ENCODE measurements around the gene MAPK12. TPM values are rescaled to one million over a fixed set of nuclear protein-coding genes. Genes with fewer than 3 reads are reported as not detected.

The MAPK12 gene
- polyA plus RNA-seq, 4 donors: 0.45 to 7.1 (median 3.6) TPM

DNA sequence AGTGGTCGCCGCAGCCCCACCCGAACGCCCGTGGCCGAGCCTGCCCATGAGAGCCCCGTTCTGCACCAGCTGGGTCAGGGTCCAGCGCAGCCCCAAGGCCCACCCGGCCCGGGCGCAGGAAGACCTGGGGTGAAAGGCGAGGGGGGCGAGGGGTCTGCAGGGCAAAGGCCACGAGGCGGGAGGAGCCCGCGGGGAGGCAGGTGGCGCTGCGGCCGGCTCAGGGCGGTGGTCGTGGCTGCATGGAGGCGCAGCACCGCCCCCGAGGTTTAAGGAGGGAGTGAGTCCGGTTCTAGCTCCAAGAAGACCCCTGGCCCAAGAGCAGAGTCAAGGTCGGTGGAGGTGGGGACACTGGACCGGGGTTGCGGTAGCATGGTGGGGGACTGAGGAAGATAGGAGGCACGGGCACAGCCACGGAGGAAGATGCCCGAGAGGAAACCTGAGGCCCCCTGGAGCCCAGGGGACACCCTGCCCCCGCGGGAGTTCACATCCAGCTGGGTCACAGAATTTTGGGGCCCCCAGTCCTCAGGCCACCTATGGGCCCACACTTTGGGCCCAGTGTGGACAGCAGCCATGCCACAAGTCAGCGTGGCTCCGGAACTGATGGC, 9.9 kb downstream of the MAPK12 start:
- H3K4me3 ChIP-seq (ENCODE audit: low read depth in 1 of 3, low read length in 3 of 3): peak overlapping the region in 2 of 3 donors; percentile 60 to 83
- peak overlapping the region in 2 of 3 donors; percentile 11 to 29 for H3K27ac ChIP-seq (ENCODE audit: low read depth in 1 of 3, low read length in 2 of 3)
- no peaks in the 10 kb centered on the region for H3K9me3 ChIP-seq (ENCODE audit: control insufficient read depth in 2 of 2, insufficient read depth in 1 of 2, low read depth in 1 of 2, low read length in 1 of 2)
- 6 to 12% (median 10%) methylated on average over 29 to 36 of the region's 36 CpGs for WGBS, 3 donors
- peaks cover 0 to 39% (median 0%) of the 10 kb centered on the region in 3 donors for H3K36me3 ChIP-seq (ENCODE audit: control insufficient read depth in 3 of 3, insufficient read depth in 2 of 3, low read depth in 1 of 3, low read length in 3 of 3)
- H3K4me1 ChIP-seq (ENCODE audit: control insufficient read depth in 3 of 3, insufficient read depth in 2 of 3, low read depth in 1 of 3, low read length in 2 of 3): peaks cover 5 to 19% (median 9%) of the 10 kb centered on the region in 3 donors
- H3K27me3 ChIP-seq (ENCODE audit: control insufficient read depth in 3 of 3, insufficient read depth in 3 of 3, low read length in 3 of 3): no peaks in the 10 kb centered on the region
- FAIRE-seq: no peak
- DNase-seq: no peak

GRCh38 chr22:50250555-50251476, 10.7 kb downstream of the MAPK12 start, which contains the start of gene HDAC10:
TSS of gene HDAC10 (minus strand) at chr22:50251265. CDS start at chr22:50251032, 233 bp downstream.
- FAIRE-seq: no peak
- Histone ChIP-seq H3K27me3 (ENCODE audit: control insufficient read depth in 3 of 3, insufficient read depth in 3 of 3, low read length in 3 of 3) (no peaks in the 10 kb centered on the region), H3K36me3 (ENCODE audit: control insufficient read depth in 3 of 3, insufficient read depth in 2 of 3, low read depth in 1 of 3, low read length in 3 of 3) (peaks cover 0 to 42% (median 0%) of the 10 kb centered on the region in 3 donors), H3K9me3 (ENCODE audit: control insufficient read depth in 2 of 2, insufficient read depth in 1 of 2, low read depth in 1 of 2, low read length in 1 of 2) (no peaks in the 10 kb centered on the region), H3K4me1 (ENCODE audit: control insufficient read depth in 3 of 3, insufficient read depth in 2 of 3, low read depth in 1 of 3, low read length in 2 of 3) (peaks cover 8 to 24% (median 12%) of the 10 kb centered on the region in 3 donors), H3K4me3 (ENCODE audit: low read depth in 1 of 3, low read length in 3 of 3) (peak within 1 kb of the TSS; percentile 60 to 83 (median 81)), H3K27ac (ENCODE audit: low read depth in 1 of 3, low read length in 2 of 3) (peak within 1 kb of the TSS; percentile 11 to 63 (median 12))
- DNase-seq: peak; percentile 85 to 92
- WGBS, 3 donors: 0 to 1% (median 1%) methylated on average over 40 to 81 of the region's 81 CpGs

DNA sequence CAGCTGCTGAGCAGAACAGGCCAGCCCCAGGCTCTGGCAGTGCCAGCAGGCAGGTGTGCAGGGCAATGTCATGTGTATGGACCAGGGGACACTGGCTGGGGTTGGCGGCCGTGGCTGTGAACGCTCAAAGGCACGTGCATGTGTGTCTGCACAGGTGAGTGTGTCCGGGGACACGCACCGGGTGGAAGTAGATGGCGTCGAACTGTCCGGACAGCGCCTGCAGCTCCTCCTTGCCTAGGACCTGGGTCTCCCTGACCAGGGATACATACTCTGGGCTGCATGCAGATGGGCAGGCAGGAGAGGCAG, 11.3 kb downstream of the MAPK12 start:
- no peak for FAIRE-seq
- no peak overlapping the region for H3K27ac ChIP-seq (ENCODE audit: low read depth in 1 of 3, low read length in 2 of 3)
- 22 to 64% (median 51%) methylated on average over 11 of the region's 11 CpGs for WGBS, 3 donors
- H3K27me3 ChIP-seq (ENCODE audit: control insufficient read depth in 3 of 3, insufficient read depth in 3 of 3, low read length in 3 of 3): no peaks in the 10 kb centered on the region
- peaks cover 0 to 46% (median 0%) of the 10 kb centered on the region in 3 donors for H3K36me3 ChIP-seq (ENCODE audit: control insufficient read depth in 3 of 3, insufficient read depth in 2 of 3, low read depth in 1 of 3, low read length in 3 of 3)
- peak overlapping the region in 2 of 3 donors; percentile 81 to 83 for H3K4me3 ChIP-seq (ENCODE audit: low read depth in 1 of 3, low read length in 3 of 3)
- H3K9me3 ChIP-seq (ENCODE audit: control insufficient read depth in 2 of 2, insufficient read depth in 1 of 2, low read depth in 1 of 2, low read length in 1 of 2): no peaks in the 10 kb centered on the region
- no peak for DNase-seq
- peaks cover 10 to 29% (median 12%) of the 10 kb centered on the region in 3 donors for H3K4me1 ChIP-seq (ENCODE audit: control insufficient read depth in 3 of 3, insufficient read depth in 2 of 3, low read depth in 1 of 3, low read length in 2 of 3)

DNA sequence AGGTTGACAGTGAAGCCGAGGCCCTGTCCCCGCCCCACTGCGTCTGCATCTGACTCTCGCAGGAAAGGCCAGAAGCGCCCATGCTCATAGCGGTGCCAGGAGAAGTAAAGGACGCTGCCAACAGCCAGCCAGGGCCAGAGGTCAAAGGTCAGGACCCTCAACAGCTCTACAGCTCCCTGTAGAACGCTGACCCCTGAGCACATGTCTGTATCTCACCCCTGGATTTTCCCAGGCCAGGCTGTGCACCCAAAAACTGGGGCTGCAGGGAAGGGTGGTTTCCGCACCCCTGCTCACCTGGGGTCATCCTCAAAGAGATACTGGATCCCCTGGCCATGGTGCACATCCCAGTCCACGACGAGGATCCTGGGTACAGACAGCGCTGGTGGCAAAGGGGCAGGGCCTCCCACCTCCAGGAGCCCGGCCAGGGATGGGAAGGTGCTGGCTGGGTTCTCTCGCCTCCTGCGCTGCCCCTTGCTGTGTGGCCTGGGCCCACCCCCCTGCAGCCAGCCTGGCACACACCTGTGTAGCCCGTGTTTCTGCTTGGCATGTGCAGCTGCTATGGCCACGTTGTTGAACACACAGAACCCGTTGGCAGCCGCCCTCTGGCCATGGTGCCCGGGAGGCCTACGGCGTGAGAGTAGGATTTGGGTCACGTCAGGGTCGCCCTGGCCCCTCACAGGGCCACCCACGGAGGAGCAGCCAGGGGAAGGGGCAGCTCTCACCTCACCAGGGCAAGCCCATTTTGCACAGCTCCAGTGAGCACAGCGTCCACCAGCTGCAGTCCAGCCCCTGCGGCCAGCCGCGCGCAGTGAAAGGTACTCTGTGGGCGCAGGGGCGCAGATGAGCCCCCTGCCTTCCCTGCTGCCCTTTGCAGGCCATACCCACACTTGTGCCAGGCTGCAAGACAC, 11.9 kb downstream of the MAPK12 start:
- no peak overlapping the region for H3K27ac ChIP-seq (ENCODE audit: low read depth in 1 of 3, low read length in 2 of 3)
- FAIRE-seq (no peak), DNase-seq (no peak)
- peaks cover 10 to 29% (median 12%) of the 10 kb centered on the region in 3 donors for H3K4me1 ChIP-seq (ENCODE audit: control insufficient read depth in 3 of 3, insufficient read depth in 2 of 3, low read depth in 1 of 3, low read length in 2 of 3)
- peak overlapping the region in 2 of 3 donors; percentile 81 to 83 for H3K4me3 ChIP-seq (ENCODE audit: low read depth in 1 of 3, low read length in 3 of 3)
- H3K27me3 ChIP-seq (ENCODE audit: control insufficient read depth in 3 of 3, insufficient read depth in 3 of 3, low read length in 3 of 3): no peaks in the 10 kb centered on the region
- peaks cover 0 to 46% (median 0%) of the 10 kb centered on the region in 3 donors for H3K36me3 ChIP-seq (ENCODE audit: control insufficient read depth in 3 of 3, insufficient read depth in 2 of 3, low read depth in 1 of 3, low read length in 3 of 3)
- no peaks in the 10 kb centered on the region for H3K9me3 ChIP-seq (ENCODE audit: control insufficient read depth in 2 of 2, insufficient read depth in 1 of 2, low read depth in 1 of 2, low read length in 1 of 2)
- 81 to 88% (median 85%) methylated on average over 31 to 32 of the region's 32 CpGs for WGBS, 3 donors

DNA sequence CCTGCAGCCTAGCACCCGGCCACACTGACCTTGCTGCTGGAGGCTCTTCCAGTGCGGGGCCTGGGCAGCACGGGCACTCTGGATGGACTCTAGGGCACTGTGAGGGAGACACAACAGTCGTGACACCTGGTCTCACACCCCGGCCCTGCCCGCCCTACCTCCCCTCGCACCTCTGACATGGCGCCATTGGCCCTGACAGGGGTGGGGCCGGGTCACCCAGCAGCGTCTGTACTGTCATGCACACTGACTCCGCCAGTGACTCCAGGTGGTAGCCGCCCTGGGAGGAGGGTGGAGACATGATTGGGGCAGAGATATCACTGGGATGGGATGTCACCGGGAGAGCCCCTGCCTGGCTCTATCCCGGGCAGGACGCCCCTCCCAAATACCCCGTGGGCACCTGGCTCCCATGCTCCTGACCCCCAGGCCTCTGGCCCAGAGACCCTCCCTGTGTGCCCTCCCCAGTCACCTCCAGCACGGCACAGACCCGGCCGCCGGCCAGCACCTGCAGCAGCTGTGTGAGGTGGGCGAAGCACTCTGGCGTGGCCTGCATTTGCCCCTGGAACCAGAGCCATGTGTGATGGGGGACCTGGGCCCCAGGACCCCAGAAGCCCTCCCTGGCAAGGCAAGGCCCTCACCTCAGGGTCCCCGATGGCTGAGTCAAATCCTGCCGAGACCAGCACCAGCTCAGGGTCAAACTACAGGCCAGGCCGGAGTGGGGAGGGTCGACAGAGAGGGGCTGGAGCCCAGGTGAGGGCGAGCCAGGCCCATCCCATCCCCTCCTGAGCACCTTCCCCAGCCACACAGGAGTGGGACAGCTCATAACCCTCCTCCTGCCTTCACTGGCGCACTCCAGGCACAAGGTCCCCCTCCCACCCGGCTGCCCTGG, 13.0 kb downstream of the MAPK12 start:
- Histone ChIP-seq H3K9me3 (ENCODE audit: control insufficient read depth in 2 of 2, insufficient read depth in 1 of 2, low read depth in 1 of 2, low read length in 1 of 2) (no peaks in the 10 kb centered on the region), H3K4me1 (ENCODE audit: control insufficient read depth in 3 of 3, insufficient read depth in 2 of 3, low read depth in 1 of 3, low read length in 2 of 3) (peaks cover 12 to 29% (median 12%) of the 10 kb centered on the region in 3 donors), H3K27ac (ENCODE audit: low read depth in 1 of 3, low read length in 2 of 3) (no peak overlapping the region), H3K4me3 (ENCODE audit: low read depth in 1 of 3, low read length in 3 of 3) (no peak overlapping the region), H3K27me3 (ENCODE audit: control insufficient read depth in 3 of 3, insufficient read depth in 3 of 3, low read length in 3 of 3) (no peaks in the 10 kb centered on the region), H3K36me3 (ENCODE audit: control insufficient read depth in 3 of 3, insufficient read depth in 2 of 3, low read depth in 1 of 3, low read length in 3 of 3) (peaks cover 0 to 46% (median 0%) of the 10 kb centered on the region in 3 donors)
- FAIRE-seq (no peak), DNase-seq (no peak)
- WGBS, 3 donors: 76 to 86% (median 80%) methylated on average over 26 to 29 of the region's 29 CpGs

- H3K27me3 ChIP-seq (ENCODE audit: control insufficient read depth in 3 of 3, insufficient read depth in 3 of 3, low read length in 3 of 3): no peaks in the 10 kb centered on the region
- WGBS, 3 donors: 28 to 41% (median 38%) methylated on average over 15 to 16 of the region's 16 CpGs
- peaks cover 12 to 29% (median 12%) of the 10 kb centered on the region in 3 donors for H3K4me1 ChIP-seq (ENCODE audit: control insufficient read depth in 3 of 3, insufficient read depth in 2 of 3, low read depth in 1 of 3, low read length in 2 of 3)
- H3K9me3 ChIP-seq (ENCODE audit: control insufficient read depth in 2 of 2, insufficient read depth in 1 of 2, low read depth in 1 of 2, low read length in 1 of 2): no peaks in the 10 kb centered on the region
- no peak overlapping the region for H3K4me3 ChIP-seq (ENCODE audit: low read depth in 1 of 3, low read length in 3 of 3)
- DNase-seq: peak; percentile 74 to 81
- H3K27ac ChIP-seq (ENCODE audit: low read depth in 1 of 3, low read length in 2 of 3): no peak overlapping the region
- no peak for FAIRE-seq
- peaks cover 0 to 46% (median 0%) of the 10 kb centered on the region in 3 donors for H3K36me3 ChIP-seq (ENCODE audit: control insufficient read depth in 3 of 3, insufficient read depth in 2 of 3, low read depth in 1 of 3, low read length in 3 of 3)
Observed at GRCh38 chr22:50247748-50248147, 13.7 kb downstream of the MAPK12 start.

- Histone ChIP-seq H3K9me3 (ENCODE audit: control insufficient read depth in 2 of 2, insufficient read depth in 1 of 2, low read depth in 1 of 2, low read length in 1 of 2) (no peaks in the 10 kb centered on the region), H3K4me1 (ENCODE audit: control insufficient read depth in 3 of 3, insufficient read depth in 2 of 3, low read depth in 1 of 3, low read length in 2 of 3) (peaks cover 12 to 29% (median 15%) of the 10 kb centered on the region in 3 donors), H3K4me3 (ENCODE audit: low read depth in 1 of 3, low read length in 3 of 3) (peak overlapping the region in 1 of 3 donors; percentile 90), H3K36me3 (ENCODE audit: control insufficient read depth in 3 of 3, insufficient read depth in 2 of 3, low read depth in 1 of 3, low read length in 3 of 3) (peaks cover 0 to 46% (median 0%) of the 10 kb centered on the region in 3 donors), H3K27ac (ENCODE audit: low read depth in 1 of 3, low read length in 2 of 3) (peak overlapping the region in 1 of 3 donors; percentile 6), H3K27me3 (ENCODE audit: control insufficient read depth in 3 of 3, insufficient read depth in 3 of 3, low read length in 3 of 3) (no peaks in the 10 kb centered on the region)
- FAIRE-seq (no peak), DNase-seq (no peak)
- 84 to 88% (median 87%) methylated on average over 20 of the region's 20 CpGs for WGBS, 3 donors
Observed at GRCh38 chr22:50246242-50247175, 15.0 kb downstream of the MAPK12 start.
